ENCODE measurements around the gene WDR48. TPM values are rescaled to one million over a fixed set of nuclear protein-coding genes. Genes with fewer than 3 reads are reported as not detected.

Gene WDR48
- total RNA-seq, 1 experiment from 2014 or later = 21.2 TPM

DNA sequence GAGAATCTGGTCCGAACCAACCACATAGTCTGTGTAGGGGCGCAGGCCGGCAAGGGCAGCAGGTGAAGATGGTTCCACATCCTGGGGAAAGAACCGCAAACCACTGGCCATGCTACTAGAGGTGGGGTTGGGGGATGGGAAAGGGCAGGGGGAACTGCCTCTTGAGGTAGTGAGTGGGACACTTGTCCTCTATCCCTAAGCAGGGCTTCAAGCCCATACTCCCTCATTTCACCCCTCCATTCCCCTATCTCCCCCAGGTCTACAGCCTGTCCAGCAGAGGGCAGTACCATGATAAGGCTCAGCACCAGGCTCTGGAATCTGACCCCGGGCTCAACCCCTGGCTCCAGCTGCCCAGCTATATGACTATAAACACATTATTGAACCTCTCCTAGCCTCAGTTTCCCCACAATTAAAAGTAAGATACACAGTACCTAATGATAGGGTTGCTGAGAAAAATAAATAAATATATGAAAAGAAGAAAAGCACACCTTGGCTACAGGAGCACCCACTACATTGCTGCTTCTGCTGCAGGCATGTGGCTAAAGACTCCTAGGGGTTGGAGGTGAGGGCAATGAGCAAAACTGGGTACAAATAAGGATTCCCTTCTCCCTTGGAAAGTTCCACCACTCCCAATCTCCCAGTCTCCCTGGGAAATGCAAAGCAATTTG lies 49.3 kb downstream of the WDR48 start:
- peak; percentile 45 for DNase-seq (ENCODE audit: low spot score)

DNA sequence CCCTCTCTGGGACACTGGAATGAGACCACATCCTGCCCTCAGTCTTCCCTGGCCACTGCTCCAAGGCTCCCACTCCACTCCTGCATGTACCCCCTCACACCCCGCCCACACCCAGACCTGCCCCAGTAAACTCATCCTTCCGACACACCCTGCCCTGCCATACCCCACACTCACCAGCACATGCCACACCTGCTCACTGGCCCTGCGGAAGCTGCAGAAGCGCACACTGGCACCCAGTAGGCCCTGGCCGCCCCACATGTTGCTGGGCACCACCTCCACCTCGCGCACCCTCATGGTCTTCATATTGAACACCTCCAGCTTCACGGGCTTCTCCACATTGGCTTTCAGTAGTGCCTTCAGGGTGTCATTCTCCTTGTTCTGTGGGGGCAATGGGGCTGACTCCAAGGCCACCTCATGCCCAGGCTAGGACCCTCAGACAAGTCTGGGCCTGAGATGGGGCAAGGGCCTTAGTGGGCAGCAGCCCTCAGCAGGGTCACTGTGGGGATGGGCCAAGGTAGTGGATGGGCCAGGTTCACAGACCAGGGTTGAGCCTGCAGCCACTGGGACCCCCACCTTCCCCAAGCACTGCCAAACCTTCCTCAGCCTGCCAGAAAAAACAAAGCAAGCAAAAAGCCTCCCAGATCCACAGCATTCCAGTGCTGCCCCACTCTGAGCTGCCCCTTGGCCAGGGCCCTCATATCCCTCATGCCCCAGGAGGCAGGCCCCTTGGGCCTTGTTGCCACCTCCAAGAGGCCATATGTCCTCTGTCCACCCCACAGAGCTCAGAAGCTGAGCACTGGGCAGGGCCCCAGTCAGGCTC lies 50.9 kb downstream of the WDR48 start:
- DNase-seq (ENCODE audit: low spot score) = no peak

DNA sequence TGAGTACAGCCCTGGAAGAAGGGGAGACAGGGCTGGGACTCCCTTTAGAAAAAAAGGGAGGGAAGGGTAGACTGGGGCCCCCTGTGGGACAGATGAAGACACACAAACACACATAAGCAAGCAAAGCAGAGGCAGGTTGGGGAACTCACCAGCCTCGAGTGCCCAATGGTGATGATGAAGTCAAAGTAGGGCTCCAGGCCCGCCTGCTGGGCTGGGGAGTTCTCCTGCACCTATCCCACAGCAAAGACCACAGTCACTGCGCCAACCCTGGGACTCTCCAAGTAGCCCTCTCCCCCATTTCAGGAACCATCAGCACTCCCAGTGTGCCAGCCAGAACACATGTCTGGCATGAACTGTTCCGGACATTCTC lies 51.5 kb downstream of the WDR48 start:
- DNase-seq (ENCODE audit: low spot score) = no peak

DNA sequence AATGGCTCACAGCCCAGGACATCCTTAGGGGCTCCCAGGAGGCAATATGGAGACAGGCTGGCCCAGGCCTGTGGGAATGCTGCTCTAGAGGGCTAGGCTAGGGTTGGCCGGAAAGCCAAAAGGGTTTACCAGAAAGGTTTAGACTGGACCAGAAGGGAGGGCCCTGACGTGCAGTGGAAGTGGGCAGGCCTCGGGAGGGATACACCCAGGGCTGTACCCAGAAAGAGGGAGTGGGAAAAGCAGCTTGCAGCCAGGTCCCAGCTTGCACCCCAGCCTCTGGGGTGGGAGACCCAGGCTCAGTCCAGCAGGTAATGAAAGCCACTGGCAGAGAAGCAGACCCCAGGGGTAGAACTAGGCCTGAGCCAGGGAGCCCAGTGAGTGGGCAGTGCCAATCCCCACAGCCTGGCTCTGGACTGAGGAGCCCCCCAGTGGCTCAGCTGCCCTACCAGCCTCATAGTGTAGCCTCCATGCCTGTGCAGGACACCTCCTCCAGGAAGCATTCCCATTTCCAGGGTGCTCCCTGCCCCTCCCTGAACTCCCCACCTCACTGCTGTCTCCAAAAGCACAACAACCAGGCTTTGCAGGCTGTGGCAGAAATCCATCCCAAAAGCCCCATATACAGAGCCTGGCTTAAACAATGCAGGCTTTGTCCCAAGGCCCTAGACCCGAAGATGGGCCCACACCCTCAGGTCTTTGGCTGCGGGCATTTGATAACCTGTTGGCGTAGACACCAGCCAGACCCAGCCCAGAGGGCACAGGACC lies 52.2 kb downstream of the WDR48 start:
- no peak for DNase-seq (ENCODE audit: low spot score)

DNA sequence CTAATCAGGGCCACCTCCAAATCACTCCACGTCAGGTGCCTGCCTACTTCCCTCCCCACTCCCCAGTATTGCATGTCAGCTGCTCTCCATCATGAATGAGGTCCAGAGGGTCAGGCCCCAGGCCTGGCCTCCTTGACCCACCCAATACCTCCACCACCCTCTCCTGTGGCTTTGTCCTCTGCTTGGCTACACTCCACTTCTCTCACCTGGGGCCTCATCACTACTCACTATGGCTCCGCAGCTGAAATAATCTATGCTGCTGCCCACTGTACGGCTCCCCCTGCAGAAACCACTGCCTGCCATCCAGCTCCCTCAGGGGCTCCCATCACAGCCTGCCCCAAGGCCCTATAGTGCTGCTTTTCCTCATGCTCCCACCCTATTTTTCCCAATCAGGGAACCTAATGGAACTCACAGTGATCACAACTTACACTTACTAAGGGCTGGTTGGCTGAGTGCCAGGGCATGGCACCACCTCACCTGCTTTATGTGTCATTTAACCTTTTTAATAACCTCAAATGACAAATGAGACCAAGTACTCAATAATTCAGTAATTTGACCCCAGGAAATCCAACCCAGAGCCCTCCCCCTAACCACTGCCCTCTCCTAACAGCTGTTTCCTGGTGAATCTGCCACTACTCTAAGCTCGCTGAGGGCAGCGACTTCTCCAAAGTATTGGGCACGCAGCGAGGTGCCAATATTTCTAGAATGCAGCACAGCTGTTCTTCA lies 53.3 kb downstream of the WDR48 start:
- no peak for DNase-seq (ENCODE audit: low spot score)

DNA sequence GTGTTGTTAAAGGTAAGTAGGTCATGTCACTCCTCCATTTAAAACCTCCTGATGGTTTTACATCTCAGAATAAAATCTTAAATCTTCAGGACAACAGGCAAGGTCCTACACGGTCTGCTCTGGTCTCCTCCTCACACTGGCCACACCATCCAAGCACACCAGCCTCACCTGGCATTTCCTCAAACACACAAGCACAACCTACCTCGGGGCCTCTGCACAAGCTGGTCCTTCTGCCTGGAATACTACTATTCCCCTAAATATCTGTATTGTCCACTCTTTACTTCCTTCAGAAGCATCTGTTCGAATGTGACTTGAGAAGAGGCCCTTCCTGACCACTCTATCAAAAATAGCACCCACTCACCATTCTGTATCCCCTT lies 53.9 kb downstream of the WDR48 start:
- DNase-seq (ENCODE audit: low spot score) = no peak

DNA sequence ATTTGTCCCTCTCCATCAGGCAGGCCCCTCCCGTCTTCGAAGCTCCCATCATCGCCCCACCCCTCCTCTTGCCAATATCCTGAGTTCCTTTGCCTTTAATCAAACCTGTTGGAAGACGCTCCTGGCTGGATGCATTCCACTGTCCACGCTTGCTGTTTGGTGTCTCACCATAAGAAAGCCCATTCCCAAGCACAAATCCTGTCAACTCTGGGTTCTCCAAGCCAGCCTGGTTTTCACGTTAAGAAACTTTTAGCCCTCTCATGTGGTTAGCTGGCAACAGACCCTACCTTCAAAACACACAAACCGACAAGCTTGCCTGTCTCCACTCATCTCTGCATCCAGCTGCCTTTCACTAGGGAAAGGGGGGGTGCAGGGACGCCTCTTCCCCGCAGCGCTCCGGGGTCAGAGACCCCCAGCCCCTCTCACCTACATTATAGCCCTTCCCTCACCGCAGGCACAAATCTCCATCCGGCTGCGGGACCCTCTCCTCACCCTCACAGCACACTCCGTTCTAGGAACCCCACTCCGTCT lies 54.5 kb downstream of the WDR48 start:
- no peak for DNase-seq (ENCODE audit: low spot score)

DNA sequence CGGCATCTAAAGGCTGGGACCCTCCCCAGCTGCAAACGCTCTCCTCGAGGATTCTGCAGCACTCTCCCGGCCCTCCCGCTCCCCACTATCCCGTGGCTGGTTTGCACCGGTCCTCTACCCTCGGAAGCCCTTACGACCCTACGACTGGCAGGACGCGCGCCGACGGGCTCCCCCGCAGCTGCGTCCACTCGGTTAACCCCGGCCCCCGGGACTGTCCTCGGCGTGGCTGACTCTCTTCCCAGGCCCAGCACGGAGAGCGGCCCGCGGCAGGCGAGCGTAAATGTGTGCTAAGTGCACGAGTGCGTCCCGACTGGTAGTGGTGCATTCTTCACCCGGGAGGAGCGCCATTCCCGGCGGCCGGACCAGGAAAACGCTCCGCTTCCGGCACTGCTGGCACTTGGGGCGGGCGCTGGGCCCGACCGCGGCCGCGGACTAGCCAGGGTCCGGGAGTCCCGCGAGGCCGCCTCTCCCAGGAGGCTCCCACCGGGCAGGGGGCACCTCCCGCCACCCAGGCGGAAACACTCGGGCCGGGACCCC lies 55.1 kb downstream of the WDR48 start:
- peak; percentile 26 for DNase-seq (ENCODE audit: low spot score)

DNA sequence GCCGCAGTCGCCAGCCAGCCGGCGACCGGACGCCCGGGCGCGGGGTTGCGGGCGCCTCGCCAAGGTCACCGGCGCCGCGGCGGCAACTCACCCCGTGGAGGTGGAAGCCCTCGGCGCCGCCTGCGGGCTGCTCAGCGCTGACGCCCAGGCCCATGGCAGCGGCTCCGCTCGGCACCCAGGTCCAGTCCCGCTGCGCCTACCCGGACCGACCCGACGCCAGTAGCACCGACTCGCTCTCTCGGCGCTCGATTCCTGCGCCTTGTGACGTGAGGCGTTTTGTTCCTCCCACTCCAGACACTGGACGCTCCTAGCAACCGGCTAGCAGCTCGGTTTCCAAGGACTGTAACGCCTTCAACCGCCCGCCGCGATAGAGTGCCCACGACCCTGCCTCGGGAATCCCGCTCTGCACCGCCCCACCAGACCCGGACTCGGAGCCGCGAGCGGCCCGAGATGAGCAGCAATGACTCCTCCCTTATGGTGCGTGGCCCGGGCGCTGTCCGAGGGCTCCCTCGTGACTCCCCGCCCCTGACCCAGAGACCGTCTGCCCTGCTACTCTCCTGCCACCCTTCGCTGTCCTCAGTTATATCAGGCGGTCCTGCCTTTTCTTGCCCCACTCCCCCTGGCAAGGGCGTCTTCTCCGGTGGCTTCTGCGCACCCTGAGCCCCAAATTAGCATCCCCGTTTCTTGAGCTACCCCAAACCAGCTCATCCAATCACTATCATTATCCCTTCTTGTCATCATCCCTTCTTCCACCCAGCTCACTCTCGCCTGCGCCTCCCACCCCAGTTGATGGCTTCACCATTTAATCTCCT lies 55.8 kb downstream of the WDR48 start, which contains the start of the genes GORASP1 and TTC21A:
GORASP1 (minus strand) TSS at position 240 of the 812 bp plus-strand sequence; CDS start at position 154, 86 bp downstream.
TTC21A (plus strand) TSS at position 293 of the 812 bp plus-strand sequence; CDS start at position 451, 158 bp downstream.
- peak; percentile 77 for DNase-seq (ENCODE audit: low spot score)

DNA sequence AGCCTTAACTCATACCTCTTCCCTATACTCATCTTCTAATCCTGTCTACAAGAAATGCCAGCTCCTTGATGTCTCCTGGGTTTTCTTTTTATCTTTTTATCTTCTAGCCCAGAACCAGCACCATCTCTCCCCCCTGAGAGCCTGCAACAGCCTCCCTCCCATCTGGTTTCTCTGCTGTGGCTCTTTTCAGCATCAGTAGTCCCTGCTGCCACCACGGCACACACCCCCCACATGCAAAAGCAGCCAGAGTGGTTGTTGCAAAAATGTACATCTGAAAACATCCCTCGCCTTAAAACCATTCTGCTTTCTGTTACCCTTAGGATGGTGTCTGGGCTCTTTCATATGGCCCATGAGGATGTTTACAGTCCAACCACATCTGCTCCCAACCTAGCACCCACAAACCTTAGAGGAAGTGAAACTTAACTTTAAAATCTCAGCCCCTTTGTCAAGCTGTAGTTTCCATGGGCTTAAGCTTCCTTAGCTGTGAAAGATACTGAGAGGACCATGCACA lies 56.4 kb downstream of the WDR48 start:
- DNase-seq (ENCODE audit: low spot score) = no peak

DNA sequence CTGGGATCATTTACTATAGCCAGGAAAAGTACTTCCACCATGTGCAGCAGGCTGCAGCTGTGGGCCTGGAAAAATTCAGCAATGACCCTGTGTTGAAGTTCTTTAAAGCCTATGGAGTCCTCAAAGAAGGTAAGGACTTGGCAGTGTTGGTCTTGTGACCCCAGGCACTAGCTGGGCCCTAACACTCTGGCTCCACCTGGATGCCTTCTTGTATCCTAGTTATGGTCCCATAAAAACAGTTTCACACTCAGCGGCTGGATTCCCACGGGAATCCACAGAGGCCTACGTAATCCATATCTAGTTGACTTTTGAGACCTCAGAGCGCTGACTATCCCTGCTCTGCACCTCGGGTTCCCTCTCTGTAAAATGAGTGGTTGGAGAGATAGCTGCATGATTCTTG lies 57.3 kb downstream of the WDR48 start:
- no peak for DNase-seq (ENCODE audit: low spot score)

DNA sequence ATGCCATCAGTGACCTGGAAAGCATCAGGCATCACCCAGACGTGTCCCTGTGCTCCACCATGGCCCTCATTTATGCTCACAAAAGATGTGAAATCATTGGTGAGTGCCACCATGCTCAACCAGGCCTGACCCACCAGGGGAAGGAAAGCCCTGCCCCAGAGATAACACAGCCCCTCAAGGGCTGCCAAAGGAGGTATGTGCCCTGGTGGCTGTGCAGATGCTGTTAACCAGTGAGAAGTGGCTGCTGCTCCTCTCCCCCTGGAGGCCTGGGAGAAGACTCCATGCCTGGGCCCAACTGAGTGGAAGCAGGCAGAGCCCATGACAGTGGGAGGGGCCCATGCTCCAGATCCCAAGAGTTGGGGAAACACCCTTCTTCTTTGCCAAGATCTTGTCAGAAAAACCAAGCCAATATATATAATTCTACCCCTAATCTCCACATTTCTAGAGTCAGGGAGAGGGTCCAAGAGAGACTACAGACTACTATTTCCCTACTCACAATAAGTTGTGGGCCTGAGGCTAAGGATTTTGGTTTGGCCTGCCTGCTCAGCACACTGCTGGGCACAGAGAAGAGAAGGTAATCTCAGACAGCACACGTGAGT lies 58.3 kb downstream of the WDR48 start:
- DNase-seq (ENCODE audit: low spot score) = no peak

DNA sequence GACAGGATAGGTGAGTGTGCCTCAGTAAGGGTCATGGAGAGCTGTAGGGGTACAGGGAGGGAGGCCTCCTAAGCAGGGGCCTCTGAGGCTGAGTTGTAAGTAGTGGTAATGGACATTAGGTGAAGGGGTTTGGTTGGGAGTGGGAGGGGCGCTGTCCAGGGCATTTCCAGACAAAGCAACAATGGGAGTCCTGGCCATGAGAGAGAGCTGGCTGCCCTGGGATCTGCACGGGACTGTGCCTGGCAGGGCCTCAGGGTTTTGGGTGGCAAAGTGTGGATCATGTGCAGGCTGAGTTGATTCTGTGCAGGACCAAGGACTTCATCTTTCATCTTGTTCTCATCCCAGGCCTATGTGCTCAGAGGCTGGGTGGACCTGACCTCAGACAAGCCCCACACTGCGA lies 60.3 kb downstream of the WDR48 start:
- DNase-seq (ENCODE audit: low spot score) = no peak

DNA sequence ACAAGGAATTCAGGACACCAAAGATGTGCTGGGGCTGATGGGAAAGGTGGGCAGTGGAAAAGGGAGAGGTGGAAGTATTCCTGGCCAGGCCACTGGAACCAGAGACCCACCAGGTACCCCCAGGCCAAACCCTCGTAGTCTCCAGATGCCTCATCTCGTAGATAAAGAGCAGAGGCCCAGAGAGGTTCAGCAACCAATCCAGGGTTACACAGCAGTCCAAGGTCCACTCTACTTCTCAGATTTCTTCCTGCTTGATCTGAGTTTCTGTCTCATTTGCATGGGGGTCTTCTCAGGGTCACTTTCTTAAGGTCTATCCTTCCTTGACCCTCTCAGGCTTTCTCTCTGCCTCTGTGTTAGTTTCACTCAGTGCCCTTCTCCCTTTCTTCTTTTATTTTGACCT lies 60.7 kb downstream of the WDR48 start:
- DNase-seq (ENCODE audit: low spot score) = no peak

DNA sequence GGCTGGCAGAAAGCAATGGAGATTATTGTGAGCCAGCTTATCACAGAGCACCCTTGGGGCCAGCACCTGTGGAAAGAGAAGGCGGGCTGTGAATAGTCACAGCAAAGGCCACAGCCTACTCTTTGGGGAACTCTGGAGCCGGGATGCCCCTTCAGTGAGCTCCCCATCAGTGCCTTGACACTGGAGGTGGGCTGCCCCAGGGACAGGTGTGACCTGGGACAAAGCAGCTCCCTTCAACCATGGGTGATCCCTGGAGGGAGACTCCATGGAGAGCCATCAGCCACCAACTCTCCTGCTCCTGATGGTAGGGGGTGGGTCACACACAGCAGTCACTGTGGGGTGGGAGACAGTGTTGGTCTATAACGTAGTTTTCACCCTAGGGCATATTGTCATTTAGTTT lies 61.5 kb downstream of the WDR48 start:
- DNase-seq (ENCODE audit: low spot score) = no peak

DNA sequence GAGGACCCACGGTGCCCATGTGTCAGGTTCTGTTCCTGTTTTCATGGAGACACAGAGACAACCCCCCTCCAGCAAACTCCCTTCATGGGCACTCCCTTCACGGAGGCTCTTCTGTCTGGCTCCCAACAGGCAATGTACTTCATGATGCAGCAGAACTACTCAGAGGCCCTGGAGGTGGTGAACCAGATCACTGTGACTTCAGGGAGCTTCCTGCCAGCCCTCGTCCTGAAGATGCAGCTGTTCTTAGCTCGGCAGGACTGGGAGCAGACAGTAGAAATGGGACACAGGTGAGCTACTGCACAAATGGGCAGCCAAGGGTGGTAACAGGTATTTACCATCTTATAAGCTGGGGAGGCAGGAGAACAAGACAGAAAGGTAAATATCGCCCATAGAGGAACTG lies 62.6 kb downstream of the WDR48 start:
- DNase-seq (ENCODE audit: low spot score) = no peak

DNA sequence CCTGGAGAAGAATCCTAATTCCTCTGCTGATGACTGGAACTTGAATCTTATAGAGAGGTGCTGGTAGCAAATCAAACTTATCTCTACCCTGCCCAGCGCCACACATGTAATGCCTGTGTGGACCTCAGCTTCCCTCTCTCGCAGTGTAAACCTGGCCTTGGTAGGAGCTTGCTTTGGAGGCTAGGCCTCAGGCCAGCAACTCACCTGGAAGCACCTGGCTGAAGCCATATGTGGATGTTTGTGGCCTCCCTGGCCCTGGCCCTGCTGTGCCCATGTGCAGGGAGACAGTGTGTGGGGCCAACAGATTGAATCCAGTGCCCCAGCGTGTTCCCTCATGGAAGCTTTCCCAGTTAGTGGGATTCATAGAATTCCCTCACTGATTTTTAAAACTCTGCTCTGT lies 64.1 kb downstream of the WDR48 start:
- no peak for DNase-seq (ENCODE audit: low spot score)

DNA sequence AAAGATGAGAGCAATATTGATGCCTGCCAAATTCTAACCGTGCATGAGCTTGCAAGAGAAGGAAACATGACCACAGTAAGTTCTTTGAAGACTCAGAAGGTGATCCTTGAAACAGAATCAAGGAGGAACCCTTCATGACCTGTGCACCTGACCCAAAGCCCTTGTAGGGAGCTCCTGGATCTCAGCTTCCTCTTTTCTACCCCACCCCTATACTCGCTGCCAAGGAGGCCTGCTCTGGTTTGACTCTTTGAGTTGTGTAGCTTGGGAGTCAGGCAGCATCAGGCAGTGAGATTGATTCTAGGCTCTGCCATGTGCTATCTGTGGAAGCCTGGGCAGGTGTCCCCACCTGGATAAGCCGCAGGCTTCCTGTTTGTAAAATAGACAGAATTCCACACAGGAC lies 66.3 kb downstream of the WDR48 start:
- no peak for DNase-seq (ENCODE audit: low spot score)

DNA sequence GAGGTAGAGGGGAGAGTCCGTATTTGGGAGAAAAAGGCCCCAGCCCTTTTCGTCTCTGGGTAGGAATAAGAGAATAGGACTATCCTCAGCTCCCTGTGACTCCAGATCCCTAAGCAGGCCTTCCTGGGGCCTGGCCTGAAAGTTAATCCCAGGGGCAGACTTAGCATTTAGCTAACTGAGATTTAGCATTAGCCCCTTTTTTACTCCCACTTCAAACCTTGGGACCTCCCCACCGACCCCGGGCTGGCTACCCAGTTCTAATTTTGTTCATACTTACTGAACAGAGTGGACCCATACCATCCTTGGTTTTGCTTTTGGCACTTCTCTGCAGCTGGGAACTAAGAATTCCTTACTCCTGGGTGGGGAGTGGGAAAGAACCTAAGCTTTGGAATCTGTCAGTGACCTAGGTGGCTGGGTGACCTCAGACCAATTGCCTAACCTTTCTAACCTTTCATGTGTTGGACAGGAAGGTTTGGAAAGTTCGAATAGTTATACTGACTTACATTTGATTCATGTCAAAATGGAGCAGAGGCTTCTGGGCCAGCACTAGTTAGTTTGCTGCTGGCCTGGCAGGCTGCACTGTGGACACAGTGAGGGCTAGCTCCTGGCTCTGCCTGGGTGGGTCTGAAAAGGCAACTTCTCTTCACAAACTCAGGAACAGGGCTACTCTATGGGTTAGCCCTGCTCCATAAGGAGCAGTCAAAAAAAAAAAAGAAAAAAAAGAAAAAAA lies 67.3 kb downstream of the WDR48 start:
- no peak for DNase-seq (ENCODE audit: low spot score)

Measured in A172 (cell line).